A549 (cell line): Measurements from ENCODE around the gene DUSP11. TPM values are rescaled to one million over a fixed set of nuclear protein-coding genes. Genes with fewer than 3 reads are reported as not detected.

ENCODE experiments used
- ATAC-seq, 2 experiments: fragments of 200-7000 bp in 1 of 2; fragments of >200 bp in 1 of 2; cut with Nextera tagmentation in 1 of 2; cut with Tn5 transposase in 1 of 2; 3 replicates each; pipeline versions ENCODE4 v1.8.0 to v1.9.1; 2018 to 2020; ENCODE audit warnings: mild to moderate bottlenecking in 1 of 2, moderate library complexity in 1 of 2
- CTCF ChIA-PET: fragments of 300-600 bp; sonication (Branson Sonifier 250); formaldehyde crosslinking; extraction: SDS; loops from one replicate; lab custom pipeline; 2021; ENCODE audit warnings: antibody characterized with exemption, inconsistent platforms; lab: Yijun Ruan, JAX
- POLR2A ChIA-PET: fragments of 350-600 bp; formaldehyde crosslinking; extraction: SDS; loops from one replicate; lab custom pipeline; 2021; ENCODE audit warnings: antibody characterized with exemption, inconsistent platforms; lab: Yijun Ruan, JAX
- DNase-seq, 2 experiments: peaks; one replicate each; pipeline versions ENCODE4 v3.0.0 to v3.0.0-alpha.2; 2011 to 2016; ENCODE audit warnings: low read depth in 1 of 2, low spot score in 1 of 2
- FAIRE-seq: peaks from 2 replicates; lab custom pipeline; 2011; peaks lifted over from hg19 to GRCh38; lab: Jason Lieb, UNC
- H3K27ac ChIP-seq, 2 experiments: fragments of >200 bp; sonication (Bioruptor Twin); formaldehyde crosslinking; 3 replicates each; pipeline ENCODE4 v1.5.1; 2016 to 2017
- H3K4me1 ChIP-seq: fragments of >200 bp; sonication (Bioruptor Twin); formaldehyde crosslinking; 3 replicates; pipeline ENCODE4 v1.6.1; 2016
- H3K4me2 ChIP-seq: fragments of >200 bp; sonication (Bioruptor Twin); formaldehyde crosslinking; 3 replicates; pipeline ENCODE4 v1.6.1; 2016
- H3K4me3 ChIP-seq: fragments of >200 bp; sonication (Bioruptor Twin); formaldehyde crosslinking; 3 replicates; pipeline ENCODE4 v1.5.1; 2016
- H3K9me3 ChIP-seq: fragments of >200 bp; sonication (Bioruptor Twin); formaldehyde crosslinking; 3 replicates; pipeline ENCODE4 v1.6.1; 2016
- BCL3 ChIP-seq: fragments of >200 bp; sonication (Bioruptor Twin); formaldehyde crosslinking; IDR thresholded peaks from 3 replicates; pipeline ENCODE4 v1.6.1; 2016
- BHLHE40 ChIP-seq: IDR thresholded peaks from 2 replicates; pipeline ENCODE4 v1.6.1; 2012; ENCODE audit warnings: low read depth, low read length, inconsistent platforms
- CBX2 ChIP-seq: fragments of 200-600 bp; sonication (generic); IDR thresholded peaks from 2 replicates; pipeline ENCODE4 v1.6.1; 2016; ENCODE audit warnings: low read depth, mild to moderate bottlenecking, borderline replicate concordance
- CBX8 ChIP-seq: fragments of 200-600 bp; sonication (generic); IDR thresholded peaks from 2 replicates; pipeline ENCODE4 v1.6.1; 2016
- CEBPB ChIP-seq, 2 experiments: fragments of >200 bp in 1 of 2; sonication (Bioruptor Twin) in 1 of 2; formaldehyde crosslinking in 1 of 2; IDR thresholded peaks; 2 replicates each; pipeline ENCODE4 v1.6.1; 2012 to 2016
- CHD2 ChIP-seq: fragments of 150-350 bp; IDR thresholded peaks from 2 replicates; pipeline ENCODE4 v1.6.1; 2014; ENCODE audit warnings: low read length; ENCODE audit not compliant: partially characterized antibody
- EHF ChIP-seq: fragments of 250-450 bp; sonication (Bioruptor Pico); IDR thresholded peaks from 2 replicates; pipeline ENCODE4 v1.5.0; 2020; ENCODE audit warnings: mild to moderate bottlenecking
- EHMT2 ChIP-seq: fragments of 200-600 bp; sonication (generic); IDR thresholded peaks from 2 replicates; pipeline ENCODE4 v1.6.1; 2016; ENCODE audit warnings: antibody characterized with exemption, low read depth, mild to moderate bottlenecking, moderate library complexity
- EP300 ChIP-seq, 2 experiments: fragments of >200 bp; sonication (Bioruptor Twin); formaldehyde crosslinking; IDR thresholded peaks; 2 replicates in 1 of 2; 3 replicates in 1 of 2; pipeline ENCODE4 v1.6.1; 2016 to 2017
- ESRRA ChIP-seq: fragments of 150-350 bp; IDR thresholded peaks from 2 replicates; pipeline ENCODE4 v1.6.1; 2014; ENCODE audit warnings: mild to moderate bottlenecking, low read length, borderline replicate concordance
- GATA3 ChIP-seq: IDR thresholded peaks from 2 replicates; pipeline ENCODE4 v1.6.1; 2012; ENCODE audit warnings: borderline replicate concordance
- HOXB13 ChIP-seq: fragments of 250-450 bp; sonication (Bioruptor Pico); IDR thresholded peaks from 2 replicates; pipeline ENCODE4 v1.5.0; 2020; ENCODE audit warnings: low read depth, mild to moderate bottlenecking, moderate library complexity
- JUN ChIP-seq, 2 experiments: fragments of >200 bp; sonication (Bioruptor Twin); formaldehyde crosslinking; IDR thresholded peaks; 2 replicates in 1 of 2; 3 replicates in 1 of 2; pipeline ENCODE4 v1.6.1; 2016 to 2017
- KDM1A ChIP-seq: fragments of 200-600 bp; sonication (generic); IDR thresholded peaks from 2 replicates; pipeline ENCODE4 v1.6.1; 2016; ENCODE audit warnings: low read depth, mild to moderate bottlenecking
- MAZ ChIP-seq: fragments of 150-350 bp; IDR thresholded peaks from 2 replicates; pipeline ENCODE4 v1.6.1; 2014; ENCODE audit warnings: antibody characterized with exemption, low read depth, low read length, borderline replicate concordance
- NFE2L2 ChIP-seq: fragments of 150-350 bp; conservative IDR thresholded peaks from 2 replicates; pipeline ENCODE4 v1.6.1; 2014; ENCODE audit warnings: low read length
- POLR2A ChIP-seq: IDR thresholded peaks from 2 replicates; pipeline ENCODE4 v1.6.1; 2012; ENCODE audit warnings: mild to moderate bottlenecking, low read length
- POLR2AphosphoS2 ChIP-seq: conservative IDR thresholded peaks from 2 replicates; pipeline ENCODE4 v1.6.1; 2012; ENCODE audit warnings: low read length, improper control_type of control experiment, inconsistent platforms
- RAD21 ChIP-seq, 2 experiments: fragments of >200 bp in 1 of 2; sonication (Bioruptor Twin) in 1 of 2; formaldehyde crosslinking in 1 of 2; IDR thresholded peaks in 1 of 2; conservative IDR thresholded peaks in 1 of 2; 2 replicates in 1 of 2; 3 replicates in 1 of 2; pipeline ENCODE4 v1.6.1; 2012 to 2018; ENCODE audit warnings: inconsistent platforms in 1 of 2
- RCOR1 ChIP-seq: fragments of 150-350 bp; IDR thresholded peaks from 2 replicates; pipeline ENCODE4 v1.6.1; 2014; ENCODE audit warnings: antibody characterized with exemption, low read length, low read depth
- RNF2 ChIP-seq: fragments of 200-600 bp; sonication (generic); IDR thresholded peaks from 2 replicates; pipeline ENCODE4 v1.6.1; 2016; ENCODE audit warnings: low read depth, mild to moderate bottlenecking, antibody characterized with exemption, moderate library complexity, borderline replicate concordance
- SMC3 ChIP-seq: fragments of >200 bp; sonication (Bioruptor Twin); formaldehyde crosslinking; IDR thresholded peaks from 3 replicates; pipeline ENCODE4 v1.6.1; 2018; ENCODE audit warnings: inconsistent platforms
- SREBF2 ChIP-seq: fragments of 450-650 bp; IDR thresholded peaks from 2 replicates; pipeline ENCODE4 v1.6.1; 2014; ENCODE audit warnings: mild to moderate bottlenecking, moderate library complexity
- TFCP2L1 ChIP-seq: fragments of 250-450 bp; sonication (Bioruptor Pico); IDR thresholded peaks from 2 replicates; pipeline ENCODE4 v1.5.0; 2021; ENCODE audit warnings: mild to moderate bottlenecking
- TP53 ChIP-seq: fragments of 250-450 bp; sonication (Bioruptor Pico); IDR thresholded peaks from 2 replicates; pipeline ENCODE4 v1.5.0; 2021; ENCODE audit warnings: mild to moderate bottlenecking, moderate library complexity
- ZNF302 ChIP-seq: fragments of 250-450 bp; sonication (Bioruptor Pico); IDR thresholded peaks from 2 replicates; pipeline ENCODE4 v1.9.0; 2021; ENCODE audit warnings: inconsistent platforms, mild to moderate bottlenecking, moderate library complexity
- ZSCAN20 ChIP-seq: fragments of 250-450 bp; sonication (Bioruptor Pico); IDR thresholded peaks from 2 replicates; pipeline ENCODE4 v1.8.0; 2022; ENCODE audit warnings: mild to moderate bottlenecking, moderate library complexity
- WGBS: methylation state at CpG from one replicate; pipeline ENCODE4 v1.1.6; 2017; ENCODE audit errors: missing lambda C conversion rate; 5-methylcytosine and 5-hydroxymethylcytosine counted together
- polyA plus RNA-seq, 4 experiments: library from polyadenylated mRNA; depleted of rRNA in 3 of 4; stranded (reverse); fragments of >200 nt; fragmentation: RNase III in 1 of 4; extraction: RNeasy Plus Mini Kit Qiagen cat#74134 plus additional on column Dnase treatment in 1 of 4; gene quantifications; 2 replicates in 3 of 4; 3 replicates in 1 of 4; pipeline ENCODE4 v1.2.3, GENCODE V29; 2011 to 2017
- TF ChIP-seq, protein P1 (sequence below): fragments of >200 bp; sonication (Bioruptor Twin); formaldehyde crosslinking; IDR thresholded peaks from 3 replicates; pipeline ENCODE4 v1.5.1; 2016
- TF ChIP-seq, protein P2 (sequence below): fragments of >200 bp; sonication (Bioruptor Twin); formaldehyde crosslinking; IDR thresholded peaks from 2 replicates; pipeline ENCODE4 v1.6.1; 2016
- TF ChIP-seq, protein P3 (sequence below): fragments of 450-650 bp; IDR thresholded peaks from 2 replicates; pipeline ENCODE4 v1.6.1; 2014; ENCODE audit warnings: antibody characterized with exemption
- TF ChIP-seq, protein P4 (sequence below): IDR thresholded peaks from 2 replicates; pipeline ENCODE4 v1.6.1; 2012
- TF ChIP-seq, protein P5 (sequence below): fragments of 150-350 bp; IDR thresholded peaks from 2 replicates; pipeline ENCODE4 v1.6.1; 2014; ENCODE audit warnings: low read depth, mild to moderate bottlenecking, low read length

Gene DUSP11
- polyA plus RNA-seq, 2 of the 4 experiments (the other 2 are of a cell fraction), result 26.2 to 54.8 TPM

- no peak for TF ChIP-seq ZSCAN20 (CRISPR knock-in tag)
- TF ChIP-seq, all 56 proteins: peak for 0
- no peak for FAIRE-seq
- no peak for ATAC-seq
- H3K27ac ChIP-seq, result no peak overlapping the region
- WGBS, result 88% methylated on average over 3 of the region's 3 CpGs
- CTCF ChIA-PET, result no interaction called here
- no peak overlapping the region for H3K4me3 ChIP-seq
- H3K4me1 ChIP-seq, result peaks cover 12% of the 10 kb centered on the region
- no peak overlapping the region for H3K4me2 ChIP-seq
- POLR2A ChIA-PET, result no interaction called here
- no peak for DNase-seq
- peaks cover 9% of the 10 kb centered on the region; the same call in 1 of the 3 replicates for H3K9me3 ChIP-seq
Observed at GRCh38 chr2:73739101-73739500, 40.8 kb downstream of the DUSP11 start.

DNA sequence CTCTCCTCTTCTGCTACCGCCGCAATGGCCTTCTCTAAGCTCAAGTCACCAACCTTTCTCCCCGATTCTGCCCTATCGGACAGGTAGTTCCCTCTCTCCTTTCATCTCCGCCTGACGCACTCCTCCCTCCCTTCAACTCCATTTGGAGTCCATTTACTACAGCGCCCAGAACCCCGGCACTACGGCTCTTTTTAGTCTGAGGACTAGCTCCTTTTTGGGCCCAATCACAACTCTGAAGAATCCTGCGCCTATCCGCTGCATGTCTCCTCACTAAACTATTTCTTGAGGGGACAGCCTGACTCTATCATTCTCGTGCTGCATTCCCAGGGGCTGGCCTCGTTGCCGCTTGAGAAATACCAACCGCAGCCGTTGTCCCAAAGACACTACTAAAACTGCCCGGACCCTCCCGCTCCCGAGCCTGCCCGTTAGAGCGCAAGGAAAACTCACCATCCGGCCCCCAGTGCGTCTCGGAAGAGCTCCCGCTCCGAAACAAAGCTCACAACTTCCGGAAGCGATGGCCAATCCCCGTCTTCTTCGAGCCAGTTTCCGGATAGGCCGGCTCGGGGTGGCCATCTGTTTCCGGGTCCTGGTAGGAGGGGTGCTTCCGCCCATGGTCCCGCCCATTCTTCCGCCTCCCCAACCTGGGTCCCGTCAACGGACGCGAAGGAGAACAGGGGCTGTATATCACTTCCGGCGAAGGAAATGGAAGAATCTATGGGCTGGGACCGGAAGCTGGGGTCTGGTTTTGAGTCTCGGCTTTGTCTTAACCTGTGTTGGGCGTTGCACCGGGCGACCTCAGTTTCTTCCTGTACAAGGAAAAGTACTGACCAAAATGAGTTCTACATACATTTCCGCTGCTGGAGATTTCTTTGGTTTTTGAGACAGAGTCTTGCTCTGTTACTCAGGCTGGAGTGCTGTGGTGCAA, 42.8 kb downstream of the DUSP11 start, which contains the start of gene TPRKB:
TPRKB (minus strand) TSS at position 491 of the 925 bp plus-strand sequence. CDS start 2,776 bp downstream, outside the sequence.
- Histone ChIP-seq H3K4me1 (peaks cover 12% of the 10 kb centered on the region), H3K4me3 (peak within 1 kb of the TSS; percentile 65), H3K27ac (peak within 1 kb of the TSS; percentile 69 to 86), H3K4me2 (peak within 1 kb of the TSS; percentile 82), H3K9me3 (peaks cover 9% of the 10 kb centered on the region; the same call in 1 of the 3 replicates)
- 1% methylated on average over 42 of the region's 49 CpGs for WGBS
- FAIRE-seq (no peak), ATAC-seq (peak; percentile 99), DNase-seq (peak; percentile 99 to 100)
- ChIA-PET POLR2A (interaction anchor here (0.6 to 1.5 kb wide), 15 partner anchors 8 to 734 kb away, joined by 3 to 8 read pairs (median 4); partner anchors contain the start of genes ALMS1, C2orf81, CCT7 and DUSP11), CTCF (interaction anchor here (0.6 to 1.4 kb wide), 3 partner anchors 44 to 115 kb away, joined by 3 to 5 read pairs (median 4); no protein-coding TSS in a partner anchor)
- TF ChIP-seq, protein P1, sequence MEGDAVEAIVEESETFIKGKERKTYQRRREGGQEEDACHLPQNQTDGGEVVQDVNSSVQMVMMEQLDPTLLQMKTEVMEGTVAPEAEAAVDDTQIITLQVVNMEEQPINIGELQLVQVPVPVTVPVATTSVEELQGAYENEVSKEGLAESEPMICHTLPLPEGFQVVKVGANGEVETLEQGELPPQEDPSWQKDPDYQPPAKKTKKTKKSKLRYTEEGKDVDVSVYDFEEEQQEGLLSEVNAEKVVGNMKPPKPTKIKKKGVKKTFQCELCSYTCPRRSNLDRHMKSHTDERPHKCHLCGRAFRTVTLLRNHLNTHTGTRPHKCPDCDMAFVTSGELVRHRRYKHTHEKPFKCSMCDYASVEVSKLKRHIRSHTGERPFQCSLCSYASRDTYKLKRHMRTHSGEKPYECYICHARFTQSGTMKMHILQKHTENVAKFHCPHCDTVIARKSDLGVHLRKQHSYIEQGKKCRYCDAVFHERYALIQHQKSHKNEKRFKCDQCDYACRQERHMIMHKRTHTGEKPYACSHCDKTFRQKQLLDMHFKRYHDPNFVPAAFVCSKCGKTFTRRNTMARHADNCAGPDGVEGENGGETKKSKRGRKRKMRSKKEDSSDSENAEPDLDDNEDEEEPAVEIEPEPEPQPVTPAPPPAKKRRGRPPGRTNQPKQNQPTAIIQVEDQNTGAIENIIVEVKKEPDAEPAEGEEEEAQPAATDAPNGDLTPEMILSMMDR, result no peak
- TF ChIP-seq SREBF2 (no peak), RNF2 (no peak), ESRRA (no peak), ZNF302 (CRISPR knock-in tag) (no peak), CEBPB (IDR thresholded peaks at IDR 0.05) (no peak; a peak in 1 of 4 replicates), RAD21 (conservative IDR thresholded peaks at IDR 0.05 in 1 of 2, IDR thresholded peaks at IDR 0.05 in 1 of 2) (no peak), SMC3 (no peak), CHD2 (peak; percentile 28), CBX2 (no peak), TFCP2L1 (CRISPR knock-in tag) (no peak), GATA3 (peak; percentile 49; the same call in 1 of the 2 replicates), EHMT2 (peak; percentile 96), MAZ (peak; percentile 74; the same call in 1 of the 2 replicates), CBX8 (no peak), BCL3 (peak; percentile 71; the same call in 2 of the 3 replicates), NFE2L2 (0 out of 2 replicates have a peak, but pooled peaks have one; percentile 8), BHLHE40 (no peak), EHF (peak; percentile 87; the same call in 1 of the 2 replicates), POLR2AphosphoS2 (no peak), HOXB13 (CRISPR knock-in tag) (peak; percentile 82; the same call in 1 of the 2 replicates), TP53 (CRISPR knock-in tag) (no peak; the same call in 1 of the 2 replicates), JUN (IDR thresholded peaks at IDR 0.05) (peak; percentile 88 to 96), POLR2A (peak; percentile 40), EP300 (IDR thresholded peaks at IDR 0.05) (no peak), RCOR1 (no peak), KDM1A (no peak)
- TF ChIP-seq, protein P2, sequence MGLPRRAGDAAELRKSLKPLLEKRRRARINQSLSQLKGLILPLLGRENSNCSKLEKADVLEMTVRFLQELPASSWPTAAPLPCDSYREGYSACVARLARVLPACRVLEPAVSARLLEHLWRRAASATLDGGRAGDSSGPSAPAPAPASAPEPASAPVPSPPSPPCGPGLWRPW, result no peak
- TF ChIP-seq, protein P3, sequence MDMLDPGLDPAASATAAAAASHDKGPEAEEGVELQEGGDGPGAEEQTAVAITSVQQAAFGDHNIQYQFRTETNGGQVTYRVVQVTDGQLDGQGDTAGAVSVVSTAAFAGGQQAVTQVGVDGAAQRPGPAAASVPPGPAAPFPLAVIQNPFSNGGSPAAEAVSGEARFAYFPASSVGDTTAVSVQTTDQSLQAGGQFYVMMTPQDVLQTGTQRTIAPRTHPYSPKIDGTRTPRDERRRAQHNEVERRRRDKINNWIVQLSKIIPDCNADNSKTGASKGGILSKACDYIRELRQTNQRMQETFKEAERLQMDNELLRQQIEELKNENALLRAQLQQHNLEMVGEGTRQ, result no peak; the same call in 1 of the 2 replicates
- TF ChIP-seq, protein P4, sequence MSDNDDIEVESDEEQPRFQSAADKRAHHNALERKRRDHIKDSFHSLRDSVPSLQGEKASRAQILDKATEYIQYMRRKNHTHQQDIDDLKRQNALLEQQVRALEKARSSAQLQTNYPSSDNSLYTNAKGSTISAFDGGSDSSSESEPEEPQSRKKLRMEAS, result peak; percentile 88
- TF ChIP-seq, protein P5, sequence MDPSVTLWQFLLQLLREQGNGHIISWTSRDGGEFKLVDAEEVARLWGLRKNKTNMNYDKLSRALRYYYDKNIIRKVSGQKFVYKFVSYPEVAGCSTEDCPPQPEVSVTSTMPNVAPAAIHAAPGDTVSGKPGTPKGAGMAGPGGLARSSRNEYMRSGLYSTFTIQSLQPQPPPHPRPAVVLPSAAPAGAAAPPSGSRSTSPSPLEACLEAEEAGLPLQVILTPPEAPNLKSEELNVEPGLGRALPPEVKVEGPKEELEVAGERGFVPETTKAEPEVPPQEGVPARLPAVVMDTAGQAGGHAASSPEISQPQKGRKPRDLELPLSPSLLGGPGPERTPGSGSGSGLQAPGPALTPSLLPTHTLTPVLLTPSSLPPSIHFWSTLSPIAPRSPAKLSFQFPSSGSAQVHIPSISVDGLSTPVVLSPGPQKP, result peak; percentile 48; the same call in 1 of the 2 replicates
